Heart right ventricle (tissue), 16 donors: ENCODE data around the gene CAMSAP3. TPM values are rescaled to one million over a fixed set of nuclear protein-coding genes. Genes with fewer than 3 reads are reported as not detected.

ENCODE experiments used
- ATAC-seq, 8 donors: fragments of 200-7000 bp; cut with Tn5 transposase; one replicate each; pipeline ENCODE4 v1.9.1; 2020; ENCODE audit warnings: mild to moderate bottlenecking in 8 of 8, moderate library complexity in 8 of 8, moderate number of reproducible peaks in 1 of 8
- DNase-seq, 2 donors: peaks; one replicate each; pipeline ENCODE4 v3.0.0-alpha.2; 2020
- H3K27ac ChIP-seq, 10 donors: fragments of 200-600 bp; sonication (generic) in 2 of 10; one replicate each; pipeline versions ENCODE4 v1.5.0 to v1.8.0; 2020 to 2022; ENCODE audit warnings: mild to moderate bottlenecking in 3 of 10
- H3K27me3 ChIP-seq, 7 donors: fragments of 200-600 bp; one replicate each; pipeline ENCODE4 v1.8.0; 2021 to 2022; ENCODE audit warnings: mild to moderate bottlenecking in 2 of 7
- H3K36me3 ChIP-seq, 9 donors: fragments of 200-600 bp; sonication (generic) in 1 of 9; one replicate each; pipeline versions ENCODE4 v1.5.0 to v1.8.0; 2020 to 2022; ENCODE audit warnings: mild to moderate bottlenecking in 2 of 9
- H3K4me1 ChIP-seq, 9 donors: fragments of 200-600 bp; sonication (generic) in 1 of 9; one replicate each; pipeline versions ENCODE4 v1.5.0 to v1.8.0; 2020 to 2022; ENCODE audit warnings: mild to moderate bottlenecking in 4 of 9
- H3K4me3 ChIP-seq, 10 donors: fragments of 200-600 bp; sonication (generic) in 2 of 10; one replicate each; pipeline versions ENCODE4 v1.5.0 to v1.8.0; 2020 to 2022; ENCODE audit warnings: mild to moderate bottlenecking in 7 of 10, moderate library complexity in 2 of 10
- H3K9me3 ChIP-seq, 11 donors: fragments of 200-600 bp in 10 of 11; sonication (generic) in 2 of 11; one replicate each; pipeline versions ENCODE4 v1.5.0 to v1.8.0; 2013 to 2022; ENCODE audit warnings: mild to moderate bottlenecking in 2 of 11, control low read depth in 1 of 11, moderate library complexity in 1 of 11
- WGBS, 2 donors: extraction: QIAGEN DNeasy Blood & Tissue Kit; methylation state at CpG; one replicate each; pipeline ENCODE4 v1.1.7; 2013; ENCODE audit warnings: inconsistent platforms in 1 of 2; 5-methylcytosine and 5-hydroxymethylcytosine counted together
- intact Hi-C, 10 donors: fragments of 100-400 bp; cut with DNase I; formaldehyde crosslinking; loops; one replicate each; pipeline versions ENCODE4 v1.11.1 to v1.14.2; 2022
- polyA plus RNA-seq, 2 donors: library from polyadenylated mRNA; stranded (reverse); fragments of 200-250 nt; gene quantifications; one replicate each; pipeline ENCODE4 v1.2.3, GENCODE V29; 2013
- total RNA-seq, 10 donors: library from RNA; stranded (reverse); fragmentation: NEBNext Ultra II Directional in 3 of 10; extraction: Animal tissue kit (Norgen Biotek cat#: 25700) in 3 of 10; gene quantifications; one replicate each; pipeline versions ENCODE4 v1.2.1 to v1.2.4, GENCODE V29; 2021 to 2023
- TF ChIP-seq, protein P1 (sequence below), 9 donors: fragments of 200-600 bp; sonication (generic) in 2 of 9; IDR thresholded peaks; one replicate each; pipeline versions ENCODE4 v1.5.0 to v1.8.0; 2021 to 2022; ENCODE audit warnings: antibody characterized with exemption in 9 of 9, mild to moderate bottlenecking in 5 of 9, moderate library complexity in 1 of 9
- donor health status: Arrhythmogenic right ventricular cardiomyopathy.
- donor health status: ischemic (EF 13 %, LVEDD 7.1; RV severe dilation, severe dysfunction).
- donor health status: healthy with polysubstance abuse.
- donor health status: DM: no; HTN: yes; CAD: no.
- donor health status: DM: no; HTN: no; CAD: no.
- donor health status: ischemic (EF 25% LVEDD 6.9; RV normal size, moderate dysfunction).
- donor health status: ischemic (EF 25% LVEDD 5.7; RV mildly dilated, moderate dysfunction).
- donor health status: healthy.
- donor health status: DM: yes; HTN: yes; CAD: no.
- donor health status: Ischemic cardiomyopathy.
- donor health status: ischemic (EF 35%, LVEDD 5.7; RV mildly dilated, moderate dysfunction).
- donor health status: nonischemic (EF 11% LVEDD 7.7; RV severe dilation, severe dysfunction).
- donor health status: DM: yes; HTN: yes; CAD: no.
- donor health status: PGD.
- donor health status: ischemic (EF 29% LVEDD 5.4; RV normal size, mild dysfunction).
- donor health status: nonischemic (EF 23%, LVEDD 6.1; RV moderate dilation, normal function).

Gene CAMSAP3
- total and polyA plus RNA-seq, 12 donors: 0.03 to 2.0 (median 0.29) TPM

DNA sequence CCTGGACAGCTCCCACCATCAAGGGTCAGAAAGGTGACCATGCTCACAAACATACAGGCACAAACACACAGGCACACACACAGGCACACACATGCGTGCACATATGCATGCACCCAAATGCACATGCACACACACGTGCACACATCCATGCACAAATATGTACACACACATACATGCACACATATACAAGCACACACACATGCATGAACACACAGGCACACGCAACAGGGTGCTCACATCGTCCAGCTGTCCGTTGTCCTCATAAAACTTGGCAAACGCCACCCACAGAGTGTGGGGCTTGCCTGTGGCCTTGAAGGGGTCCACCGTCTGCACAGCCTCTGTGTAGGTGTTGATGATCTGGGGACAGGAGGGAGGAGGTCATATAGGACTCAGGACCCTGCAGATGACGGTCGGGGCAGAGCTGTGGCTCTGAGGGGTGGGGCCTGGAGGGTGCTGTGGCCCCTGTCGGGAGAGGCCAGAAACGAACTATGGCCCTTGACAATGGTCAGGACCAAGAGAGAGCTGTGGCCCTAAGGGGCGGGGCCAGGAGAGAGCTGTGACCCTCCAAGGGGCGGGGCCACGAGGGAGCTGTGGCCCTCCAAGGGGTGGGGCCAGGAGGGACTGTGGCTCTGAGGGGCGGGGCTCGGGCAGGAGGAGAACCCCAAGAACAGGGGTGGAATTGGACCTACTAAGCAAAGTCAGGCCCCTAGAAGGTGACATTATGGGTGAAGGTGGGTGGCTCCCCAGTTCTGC, 27.4 kb downstream of the CAMSAP3 start:
- Histone ChIP-seq H3K27ac (no peak overlapping the region), H3K4me1 (peaks cover 3 to 24% (median 12%) of the 10 kb centered on the region in 9 donors), H3K36me3 (peaks cover 0 to 96% (median 52%) of the 10 kb centered on the region in 9 donors), H3K4me3 (no peak overlapping the region), H3K9me3 (no peaks in the 10 kb centered on the region), H3K27me3 (no peaks in the 10 kb centered on the region)
- intact Hi-C loops: no loop called here
- 85 to 89% methylated on average over 16 of the region's 16 CpGs for WGBS, 2 donors
- DNase-seq: no peak
- ATAC-seq: no peak
- TF ChIP-seq, protein P1, sequence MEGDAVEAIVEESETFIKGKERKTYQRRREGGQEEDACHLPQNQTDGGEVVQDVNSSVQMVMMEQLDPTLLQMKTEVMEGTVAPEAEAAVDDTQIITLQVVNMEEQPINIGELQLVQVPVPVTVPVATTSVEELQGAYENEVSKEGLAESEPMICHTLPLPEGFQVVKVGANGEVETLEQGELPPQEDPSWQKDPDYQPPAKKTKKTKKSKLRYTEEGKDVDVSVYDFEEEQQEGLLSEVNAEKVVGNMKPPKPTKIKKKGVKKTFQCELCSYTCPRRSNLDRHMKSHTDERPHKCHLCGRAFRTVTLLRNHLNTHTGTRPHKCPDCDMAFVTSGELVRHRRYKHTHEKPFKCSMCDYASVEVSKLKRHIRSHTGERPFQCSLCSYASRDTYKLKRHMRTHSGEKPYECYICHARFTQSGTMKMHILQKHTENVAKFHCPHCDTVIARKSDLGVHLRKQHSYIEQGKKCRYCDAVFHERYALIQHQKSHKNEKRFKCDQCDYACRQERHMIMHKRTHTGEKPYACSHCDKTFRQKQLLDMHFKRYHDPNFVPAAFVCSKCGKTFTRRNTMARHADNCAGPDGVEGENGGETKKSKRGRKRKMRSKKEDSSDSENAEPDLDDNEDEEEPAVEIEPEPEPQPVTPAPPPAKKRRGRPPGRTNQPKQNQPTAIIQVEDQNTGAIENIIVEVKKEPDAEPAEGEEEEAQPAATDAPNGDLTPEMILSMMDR (IDR thresholded peaks at IDR 0.05): no peak

DNA sequence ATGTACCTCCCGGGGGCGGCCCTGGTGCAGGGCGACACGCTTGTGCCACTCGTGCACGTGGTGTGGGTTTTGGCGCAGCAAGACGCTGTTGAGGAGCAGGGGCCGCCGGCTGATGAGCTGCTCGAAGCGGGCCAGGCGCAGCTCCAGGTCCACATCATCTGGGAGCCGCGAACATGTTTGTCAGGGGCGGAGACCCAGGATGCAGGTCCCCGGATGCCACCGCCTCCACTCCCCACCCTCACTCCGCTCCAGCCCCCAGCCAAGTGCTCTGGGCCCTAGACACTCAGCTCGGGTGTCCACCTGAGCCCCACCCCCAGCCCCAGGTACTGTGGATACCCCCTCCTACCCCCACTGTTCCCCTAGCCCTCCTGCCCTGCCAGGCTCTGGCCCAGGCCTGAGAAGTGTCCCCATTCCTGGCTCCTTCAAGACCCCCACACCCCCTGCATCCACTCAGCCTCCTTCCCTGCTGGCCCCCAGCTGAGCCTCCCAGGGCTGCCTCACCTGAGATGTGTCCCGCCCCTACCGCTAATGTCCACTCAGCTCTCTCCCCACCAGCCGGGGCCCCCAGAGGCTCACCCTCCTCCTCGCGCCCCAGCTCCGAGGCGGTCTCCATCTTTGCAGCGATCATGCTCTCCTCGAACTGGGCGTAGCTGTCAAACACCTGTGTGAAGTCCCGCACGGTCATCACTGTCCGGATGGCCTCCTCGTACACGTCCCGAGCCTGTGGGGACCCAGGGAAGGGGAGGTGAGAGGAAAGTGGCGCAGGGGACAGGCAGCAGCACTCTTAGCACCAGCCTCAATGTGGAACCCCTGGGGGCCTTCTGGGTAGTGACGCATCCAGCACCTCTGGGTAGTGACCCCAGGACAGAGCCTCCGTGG, 28.3 kb downstream of the CAMSAP3 start:
- Histone ChIP-seq H3K9me3 (no peaks in the 10 kb centered on the region), H3K4me1 (peaks cover 9 to 27% (median 20%) of the 10 kb centered on the region in 9 donors), H3K27ac (no peak overlapping the region), H3K36me3 (peaks cover 0 to 88% (median 45%) of the 10 kb centered on the region in 9 donors), H3K27me3 (no peaks in the 10 kb centered on the region), H3K4me3 (no peak overlapping the region)
- ATAC-seq (no peak), DNase-seq (no peak)
- intact Hi-C loops: no loop called here
- TF ChIP-seq, protein P1 (IDR thresholded peaks at IDR 0.05): no peak
- WGBS, 2 donors: 94% methylated on average over 39 of the region's 39 CpGs

DNA sequence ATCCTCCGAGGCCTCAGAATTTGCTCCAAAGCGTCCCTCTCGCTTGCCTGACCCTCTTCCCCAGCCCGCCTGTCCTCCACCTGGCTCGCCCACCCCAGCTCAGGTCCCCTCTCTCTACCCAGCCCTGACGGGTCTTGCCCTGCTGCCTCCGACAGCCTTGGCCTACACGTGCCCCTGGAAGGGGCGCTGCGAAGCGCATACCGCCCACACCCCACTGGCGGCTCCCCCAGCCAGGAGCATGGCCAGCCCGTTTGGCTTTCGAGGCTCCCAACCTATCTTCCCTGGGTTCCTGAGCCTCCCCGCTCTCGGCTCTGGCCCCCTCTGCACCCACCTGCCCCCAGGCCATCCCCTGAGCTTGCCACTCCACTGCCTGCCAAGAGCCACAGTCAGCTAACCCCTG, 29.1 kb downstream of the CAMSAP3 start:
- no peaks in the 10 kb centered on the region for H3K9me3 ChIP-seq
- DNase-seq: no peak
- TF ChIP-seq, protein P1 (IDR thresholded peaks at IDR 0.05): no peak
- no peak for ATAC-seq
- WGBS, 2 donors: 92 to 93% methylated on average over 17 of the region's 17 CpGs
- peaks cover 7 to 24% (median 18%) of the 10 kb centered on the region in 9 donors for H3K4me1 ChIP-seq
- intact Hi-C loops: loop anchor here in 1 of 10 donors (5.0 kb wide), 1 partner anchor 88 kb away; the partner anchor contains the start of gene PNPLA6
- no peak overlapping the region for H3K4me3 ChIP-seq
- H3K36me3 ChIP-seq: peaks cover 0 to 80% (median 44%) of the 10 kb centered on the region in 9 donors
- no peak overlapping the region for H3K27ac ChIP-seq
- H3K27me3 ChIP-seq: no peaks in the 10 kb centered on the region

DNA sequence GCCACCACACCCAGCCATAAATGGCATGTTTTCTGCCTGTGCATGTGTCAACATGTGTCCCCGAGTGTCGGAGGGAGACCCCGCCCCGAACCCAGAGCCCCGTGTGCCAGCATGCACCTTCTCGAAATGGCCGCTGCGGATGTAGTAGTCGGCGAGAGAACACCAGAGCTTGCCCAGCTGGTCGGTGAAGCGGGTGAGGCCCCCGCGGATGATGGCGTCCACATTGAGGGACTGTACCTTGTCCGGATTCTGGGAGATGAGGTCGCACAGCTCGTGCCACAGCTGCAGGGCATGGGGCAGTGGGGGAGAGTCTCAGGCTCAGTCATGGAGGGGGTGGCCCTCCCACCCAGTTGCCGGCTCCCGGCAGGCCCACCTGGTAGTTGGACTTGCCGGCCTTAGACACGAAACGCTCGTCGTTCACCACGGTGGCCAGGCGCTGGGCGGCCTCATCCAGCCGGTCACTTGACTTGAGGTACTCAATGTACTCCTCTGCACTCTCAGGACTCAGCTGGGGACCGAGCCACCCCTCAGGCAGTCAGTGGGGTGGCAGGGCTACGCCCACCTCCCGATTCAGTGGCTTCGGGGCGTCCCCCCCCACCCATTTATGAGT, 30.2 kb downstream of the CAMSAP3 start:
- H3K4me3 ChIP-seq: no peak overlapping the region
- peaks cover 0 to 70% (median 39%) of the 10 kb centered on the region in 9 donors for H3K36me3 ChIP-seq
- TF ChIP-seq, protein P1 (IDR thresholded peaks at IDR 0.05): no peak
- DNase-seq (no peak), ATAC-seq (no peak)
- WGBS, 2 donors: 97% methylated on average over 34 of the region's 34 CpGs
- H3K27me3 ChIP-seq: no peaks in the 10 kb centered on the region
- peaks cover 11 to 34% (median 28%) of the 10 kb centered on the region in 9 donors for H3K4me1 ChIP-seq
- no peaks in the 10 kb centered on the region for H3K9me3 ChIP-seq
- intact Hi-C loops: loop anchor here in 1 of 10 donors (5.0 kb wide), 1 partner anchor 89 kb away; the partner anchor contains the start of gene PNPLA6
- H3K27ac ChIP-seq: no peak overlapping the region
